Anterior cingulate cortex (tissue), 58 donors: Measurements from ENCODE around the gene TMEM190.

Experiments used
- DNase-seq, 58 donors: peaks; one replicate each; lab custom pipeline; 2025; lab: John Stamatoyannopoulos, UW

The TMEM190 gene

GRCh38 chr19:55350620-55351315 lies 25.9 kb upstream of the TMEM190 start:
- DNase-seq = no peak

GRCh38 chr19:55352040-55352439 lies 24.6 kb upstream of the TMEM190 start:
- DNase-seq = no peak

GRCh38 chr19:55352549-55353145 lies 24.0 kb upstream of the TMEM190 start:
- DNase-seq = no peak

GRCh38 chr19:55353356-55353802 lies 23.2 kb upstream of the TMEM190 start:
- no peak for DNase-seq

GRCh38 chr19:55353803-55354697 lies 22.6 kb upstream of the TMEM190 start:
- DNase-seq = peak in 4 of 58 donors; percentile 6 to 27 (median 23)

- no peak for DNase-seq
Observed at GRCh38 chr19:55354698-55355212, 21.9 kb upstream of the TMEM190 start, which contains the start of gene COX6B2. TSS of gene COX6B2 (minus strand) at chr19:55354719. CDS start at chr19:55354521, 198 bp downstream.

GRCh38 chr19:55355213-55355821 lies 21.3 kb upstream of the TMEM190 start:
- DNase-seq = no peak

GRCh38 chr19:55358493-55358892 lies 18.1 kb upstream of the TMEM190 start:
- no peak for DNase-seq

- DNase-seq = no peak
Observed at GRCh38 chr19:55358943-55359908, 17.4 kb upstream of the TMEM190 start.

GRCh38 chr19:55360902-55361301 lies 15.7 kb upstream of the TMEM190 start:
- no peak for DNase-seq

- no peak for DNase-seq
Observed at GRCh38 chr19:55362174-55362989, 14.2 kb upstream of the TMEM190 start.

GRCh38 chr19:55362990-55363716 lies 13.5 kb upstream of the TMEM190 start, which contains the start of gene GARIN5B:
TSS of gene GARIN5B (minus strand) at chr19:55363260. CDS start at chr19:55363066, 194 bp downstream.
- DNase-seq = no peak

GRCh38 chr19:55365245-55365644 lies 11.4 kb upstream of the TMEM190 start:
- no peak for DNase-seq

GRCh38 chr19:55365964-55366363 lies 10.7 kb upstream of the TMEM190 start:
- peak in 1 of 58 donors; percentile 15 for DNase-seq

- DNase-seq = no peak
Observed at GRCh38 chr19:55366790-55367189, 9.8 kb upstream of the TMEM190 start.

- DNase-seq = no peak
Observed at GRCh38 chr19:55368106-55368505, 8.5 kb upstream of the TMEM190 start.
